TTC549 (cell line): ENCODE results near the gene STK40.

Experiments
- FAIRE-seq: peaks from 2 replicates; lab custom pipeline; 2012; peaks lifted over from hg19 to GRCh38; lab: Jason Lieb, UNC

Gene STK40

GRCh38 chr1:36369061-36369861, 16.5 kb downstream of the STK40 start:
- FAIRE-seq: no peak

GRCh38 chr1:36367798-36368197, 17.9 kb downstream of the STK40 start:
- no peak for FAIRE-seq

- FAIRE-seq: no peak
Observed at GRCh38 chr1:36367066-36367465, 18.7 kb downstream of the STK40 start.

- no peak for FAIRE-seq
Observed at GRCh38 chr1:36366091-36366661, 19.5 kb downstream of the STK40 start.

- FAIRE-seq: no peak
Observed at GRCh38 chr1:36365381-36365780, 20.3 kb downstream of the STK40 start.

- FAIRE-seq: no peak
Observed at GRCh38 chr1:36359911-36360550, 25.7 kb downstream of the STK40 start.

- FAIRE-seq: no peak
Observed at GRCh38 chr1:36359383-36359782, 26.3 kb downstream of the STK40 start.

- no peak for FAIRE-seq
Observed at GRCh38 chr1:36358514-36359084, 27.1 kb downstream of the STK40 start.

- FAIRE-seq: no peak
Observed at GRCh38 chr1:36355811-36356210, 29.9 kb downstream of the STK40 start.

- FAIRE-seq: no peak
Observed at GRCh38 chr1:36354486-36354885, 31.2 kb downstream of the STK40 start.

GRCh38 chr1:36352910-36353878, 32.5 kb downstream of the STK40 start:
- FAIRE-seq: no peak

- FAIRE-seq: no peak
Observed at GRCh38 chr1:36352125-36352909, 33.4 kb downstream of the STK40 start.

- FAIRE-seq: no peak
Observed at GRCh38 chr1:36351227-36351977, 34.3 kb downstream of the STK40 start.

GRCh38 chr1:36350659-36351226, 35.0 kb downstream of the STK40 start:
- no peak for FAIRE-seq

GRCh38 chr1:36349839-36350238, 35.9 kb downstream of the STK40 start:
- FAIRE-seq: no peak

GRCh38 chr1:36349241-36349671, 36.5 kb downstream of the STK40 start:
- FAIRE-seq: no peak

- no peak for FAIRE-seq
Observed at GRCh38 chr1:36346741-36347370, 38.9 kb downstream of the STK40 start.

GRCh38 chr1:36345353-36345752, 40.4 kb downstream of the STK40 start:
- FAIRE-seq: no peak

GRCh38 chr1:36344395-36344680, 41.4 kb downstream of the STK40 start:
- no peak for FAIRE-seq
